ENCODE measurements around the gene SERPINB11. TPM values are rescaled to one million over a fixed set of nuclear protein-coding genes. Genes with fewer than 3 reads are reported as not detected.
A peak's percentile ranks its signal among the peaks of the same experiment; 100 is the strongest.

The SERPINB11 gene
- polyA plus RNA-seq, 1 of the 3 experiments (the other 2 are of a cell fraction), result not detected

- Histone ChIP-seq H3K4me1 (ENCODE audit: control insufficient read depth in 1 of 2, insufficient read depth in 2 of 2, low read depth in 1 of 2, low read length in 1 of 2) (no peaks in the 10 kb centered on the region), H3K79me2 (ENCODE audit: insufficient read depth) (no peaks in the 10 kb centered on the region), H4K20me1 (ENCODE audit: insufficient read depth) (no peaks in the 10 kb centered on the region), H3K27me3 (ENCODE audit: insufficient read depth) (no peaks in the 10 kb centered on the region), H3K36me3 (replicated peaks in 1 of 2; ENCODE audit: control insufficient read depth in 1 of 2, insufficient read depth in 2 of 2, low read length in 1 of 2) (no peaks in the 10 kb centered on the region), H3F3A (replicated peaks; ENCODE audit: insufficient read depth) (peaks cover 9% of the 10 kb centered on the region), H3K27ac (ENCODE audit: low read depth in 2 of 2, low read length in 1 of 2) (peak overlapping the region in 1 of 2 experiments; percentile 41; a peak in 2 of 4 replicates), H3K9me3 (no peaks in the 10 kb centered on the region), H3K4me2 (peak overlapping the region; percentile 18; the same call in 1 of the 2 replicates), H3K9ac (no peak overlapping the region), H3K9me2 (no peaks in the 10 kb centered on the region), H3K4me3 (ENCODE audit: low read depth in 2 of 2, low read length in 1 of 2) (no peak overlapping the region), H2AFZ (ENCODE audit: low read depth) (peak overlapping the region; percentile 31; the same call in 1 of the 2 replicates)
- WGBS (ENCODE audit: low lambda C conversion rate), result 14% methylated on average over 3 of the region's 3 CpGs
- ChIA-PET POLR2A (no interaction called here), CTCF (no interaction called here)
- DNase-seq, result no peak
- TF ChIP-seq, protein P1, sequence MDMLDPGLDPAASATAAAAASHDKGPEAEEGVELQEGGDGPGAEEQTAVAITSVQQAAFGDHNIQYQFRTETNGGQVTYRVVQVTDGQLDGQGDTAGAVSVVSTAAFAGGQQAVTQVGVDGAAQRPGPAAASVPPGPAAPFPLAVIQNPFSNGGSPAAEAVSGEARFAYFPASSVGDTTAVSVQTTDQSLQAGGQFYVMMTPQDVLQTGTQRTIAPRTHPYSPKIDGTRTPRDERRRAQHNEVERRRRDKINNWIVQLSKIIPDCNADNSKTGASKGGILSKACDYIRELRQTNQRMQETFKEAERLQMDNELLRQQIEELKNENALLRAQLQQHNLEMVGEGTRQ (IDR thresholded peaks at IDR 0.05; ENCODE audit: borderline replicate concordance, low read depth, low read length), result no peak
- TF ChIP-seq FOXJ3 (CRISPR knock-in tag; IDR thresholded peaks at IDR 0.05) (no peak), TCF12 (IDR thresholded peaks at IDR 0.05) (peak; percentile 18; the same call in 1 of the 2 replicates), RCOR1 (IDR thresholded peaks at IDR 0.05; ENCODE audit: low read length) (no peak), JUND (IDR thresholded peaks at IDR 0.05) (no peak; the same call in 1 of the 2 replicates), GABPA (IDR thresholded peaks at IDR 0.05; ENCODE audit: low read depth) (no peak), TAF1 (IDR thresholded peaks at IDR 0.05; ENCODE audit: borderline replicate concordance, low read depth, low read length) (no peak), FOSL2 (IDR thresholded peaks at IDR 0.05; ENCODE audit: borderline replicate concordance, low read depth) (peak; percentile 11; the same call in 1 of the 2 replicates), EP300 (IDR thresholded peaks at IDR 0.05; ENCODE audit: borderline replicate concordance in 1 of 2, low read depth in 1 of 2, low read length in 1 of 2) (no peak), RFX5 (IDR thresholded peaks at IDR 0.05; ENCODE audit: low read length) (no peak), MEF2A (IDR thresholded peaks at IDR 0.05; ENCODE audit: borderline replicate concordance, low read depth) (no peak)
- TF ChIP-seq, protein P2, sequence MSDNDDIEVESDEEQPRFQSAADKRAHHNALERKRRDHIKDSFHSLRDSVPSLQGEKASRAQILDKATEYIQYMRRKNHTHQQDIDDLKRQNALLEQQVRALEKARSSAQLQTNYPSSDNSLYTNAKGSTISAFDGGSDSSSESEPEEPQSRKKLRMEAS (IDR thresholded peaks at IDR 0.05; ENCODE audit: low read depth), result no peak
These were observed 5.9 kb downstream of the SERPINB11 start for GRCh38 chr18:63708650-63709049.

DNA sequence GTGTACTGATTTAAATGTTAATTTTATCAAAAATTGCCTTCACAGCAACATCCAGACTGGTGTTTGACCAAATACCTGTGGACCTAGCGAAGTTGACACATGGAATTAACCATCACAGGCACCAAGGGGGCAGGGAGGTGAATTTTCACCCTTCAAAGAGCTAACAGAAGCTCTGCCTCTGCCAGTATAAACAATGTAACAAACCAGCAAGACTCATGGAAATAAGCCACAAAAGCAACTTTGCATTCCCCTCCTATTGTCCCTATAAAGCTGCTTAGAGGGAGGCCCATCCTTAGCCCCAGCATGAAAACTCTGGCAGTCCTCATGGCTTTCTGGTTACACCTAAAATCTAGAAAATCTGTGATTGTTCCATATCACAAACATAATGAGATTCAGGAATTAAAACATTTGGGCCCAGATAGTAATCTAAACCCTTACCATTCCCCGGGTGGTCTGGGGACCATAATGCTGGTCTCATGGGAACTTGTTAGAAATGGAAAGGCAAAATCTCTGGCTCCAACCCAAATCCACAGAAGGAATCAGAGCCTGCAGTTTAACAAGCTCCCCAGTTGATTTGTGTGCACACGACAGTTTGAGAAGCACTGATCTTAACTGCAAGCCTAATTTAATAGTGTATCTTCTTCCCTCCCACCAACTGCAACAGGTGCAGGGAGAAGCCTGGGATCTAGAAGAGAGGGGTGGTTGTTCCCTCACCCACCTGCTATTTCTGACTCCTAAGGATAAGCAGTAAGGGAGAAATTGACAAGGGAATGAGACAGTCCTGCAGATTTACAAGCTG, 23.1 kb downstream of the SERPINB11 start:
- CTCF ChIA-PET, result no interaction called here
- H3K4me1 ChIP-seq (ENCODE audit: control insufficient read depth in 1 of 2, insufficient read depth in 2 of 2, low read depth in 1 of 2, low read length in 1 of 2), result no peaks in the 10 kb centered on the region
- no peak overlapping the region for H3K9ac ChIP-seq
- H3K4me3 ChIP-seq (ENCODE audit: low read depth in 2 of 2, low read length in 1 of 2), result no peak overlapping the region
- H3K36me3 ChIP-seq (replicated peaks in 1 of 2; ENCODE audit: control insufficient read depth in 1 of 2, insufficient read depth in 2 of 2, low read length in 1 of 2), result no peaks in the 10 kb centered on the region
- H3F3A ChIP-seq (replicated peaks; ENCODE audit: insufficient read depth), result no peaks in the 10 kb centered on the region
- H3K9me2 ChIP-seq, result no peaks in the 10 kb centered on the region
- H3K27ac ChIP-seq (ENCODE audit: low read depth in 2 of 2, low read length in 1 of 2), result no peak overlapping the region
- 12% methylated on average over 3 of the region's 3 CpGs for WGBS (ENCODE audit: low lambda C conversion rate)
- H3K27me3 ChIP-seq (ENCODE audit: insufficient read depth), result no peaks in the 10 kb centered on the region; the same call in 1 of the 2 replicates
- H3K79me2 ChIP-seq (ENCODE audit: insufficient read depth), result no peaks in the 10 kb centered on the region
- H2AFZ ChIP-seq (ENCODE audit: low read depth), result no peak overlapping the region
- H4K20me1 ChIP-seq (ENCODE audit: insufficient read depth), result no peaks in the 10 kb centered on the region
- DNase-seq, result no peak
- H3K9me3 ChIP-seq, result no peaks in the 10 kb centered on the region
- POLR2A ChIA-PET, result no interaction called here
- H3K4me2 ChIP-seq, result no peak overlapping the region
- TF ChIP-seq USF1 (IDR thresholded peaks at IDR 0.05; ENCODE audit: borderline replicate concordance, low read depth), result no peak
- TF ChIP-seq, protein P3, sequence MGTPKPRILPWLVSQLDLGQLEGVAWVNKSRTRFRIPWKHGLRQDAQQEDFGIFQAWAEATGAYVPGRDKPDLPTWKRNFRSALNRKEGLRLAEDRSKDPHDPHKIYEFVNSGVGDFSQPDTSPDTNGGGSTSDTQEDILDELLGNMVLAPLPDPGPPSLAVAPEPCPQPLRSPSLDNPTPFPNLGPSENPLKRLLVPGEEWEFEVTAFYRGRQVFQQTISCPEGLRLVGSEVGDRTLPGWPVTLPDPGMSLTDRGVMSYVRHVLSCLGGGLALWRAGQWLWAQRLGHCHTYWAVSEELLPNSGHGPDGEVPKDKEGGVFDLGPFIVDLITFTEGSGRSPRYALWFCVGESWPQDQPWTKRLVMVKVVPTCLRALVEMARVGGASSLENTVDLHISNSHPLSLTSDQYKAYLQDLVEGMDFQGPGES (IDR thresholded peaks at IDR 0.05; ENCODE audit: low read depth, low read length), result no peak
- no peak for TF ChIP-seq FOXJ3 (CRISPR knock-in tag; IDR thresholded peaks at IDR 0.05)
- no peak for TF ChIP-seq PBX3 (IDR thresholded peaks at IDR 0.05)
- TF ChIP-seq REST (IDR thresholded peaks at IDR 0.05; ENCODE audit: low read depth, low read length), result no peak
- TF ChIP-seq POLR2AphosphoS5 (IDR thresholded peaks at IDR 0.05; ENCODE audit: low read depth, low read length), result no peak
- no peak for TF ChIP-seq JUND (IDR thresholded peaks at IDR 0.05)
- no peak for TF ChIP-seq FOSL2 (IDR thresholded peaks at IDR 0.05; ENCODE audit: borderline replicate concordance, low read depth)
- TF ChIP-seq MEF2A (IDR thresholded peaks at IDR 0.05; ENCODE audit: borderline replicate concordance, low read depth), result no peak

Data from SK-N-SH (cell line).